ENCODE measurements around the gene VENTX. TPM values are rescaled to one million over a fixed set of nuclear protein-coding genes. Genes with fewer than 3 reads are reported as not detected.

VENTX gene
- total RNA-seq, 1 donor from 2014 or later: 0.05 TPM

DNA sequence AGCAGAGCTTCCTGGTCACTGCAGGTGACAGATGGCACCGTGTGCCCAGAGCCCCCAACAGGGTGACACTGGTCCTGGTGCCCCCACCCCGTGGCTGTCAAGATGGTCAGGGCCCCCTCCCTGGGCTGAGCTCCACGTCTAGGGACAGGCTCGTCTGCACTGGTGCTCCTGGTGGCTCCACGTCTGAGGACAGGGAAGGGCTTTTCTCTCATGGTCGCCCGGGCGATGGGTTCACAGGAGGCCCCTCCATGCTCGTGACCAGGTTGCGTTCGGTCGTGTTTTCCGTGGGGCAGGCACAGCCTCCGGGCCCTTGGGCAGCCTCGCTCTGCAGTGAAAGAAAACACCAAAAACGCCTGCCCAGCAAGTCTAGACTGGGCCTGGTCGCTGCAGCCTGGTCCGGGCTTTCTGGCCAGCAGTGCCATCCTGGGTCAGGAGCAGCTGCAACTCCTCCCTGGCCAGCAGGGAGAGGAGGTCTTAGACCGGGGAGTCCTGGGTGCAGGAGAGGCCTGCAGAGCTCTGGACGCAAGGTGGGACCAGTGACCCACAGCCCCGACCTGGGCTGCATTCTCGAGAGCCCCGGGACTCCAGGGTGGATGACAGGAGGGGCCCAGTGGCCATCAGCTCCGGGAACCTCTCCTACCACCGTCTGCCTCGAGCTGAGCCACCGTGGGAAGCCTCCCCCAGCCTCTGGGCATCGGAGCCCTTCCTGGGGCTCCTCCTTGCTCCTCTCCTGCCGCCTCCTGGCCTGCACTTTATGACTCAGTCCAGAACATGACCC, 35.5 kb upstream of the VENTX start:
- no peak for DNase-seq (ENCODE audit: low read depth)

DNA sequence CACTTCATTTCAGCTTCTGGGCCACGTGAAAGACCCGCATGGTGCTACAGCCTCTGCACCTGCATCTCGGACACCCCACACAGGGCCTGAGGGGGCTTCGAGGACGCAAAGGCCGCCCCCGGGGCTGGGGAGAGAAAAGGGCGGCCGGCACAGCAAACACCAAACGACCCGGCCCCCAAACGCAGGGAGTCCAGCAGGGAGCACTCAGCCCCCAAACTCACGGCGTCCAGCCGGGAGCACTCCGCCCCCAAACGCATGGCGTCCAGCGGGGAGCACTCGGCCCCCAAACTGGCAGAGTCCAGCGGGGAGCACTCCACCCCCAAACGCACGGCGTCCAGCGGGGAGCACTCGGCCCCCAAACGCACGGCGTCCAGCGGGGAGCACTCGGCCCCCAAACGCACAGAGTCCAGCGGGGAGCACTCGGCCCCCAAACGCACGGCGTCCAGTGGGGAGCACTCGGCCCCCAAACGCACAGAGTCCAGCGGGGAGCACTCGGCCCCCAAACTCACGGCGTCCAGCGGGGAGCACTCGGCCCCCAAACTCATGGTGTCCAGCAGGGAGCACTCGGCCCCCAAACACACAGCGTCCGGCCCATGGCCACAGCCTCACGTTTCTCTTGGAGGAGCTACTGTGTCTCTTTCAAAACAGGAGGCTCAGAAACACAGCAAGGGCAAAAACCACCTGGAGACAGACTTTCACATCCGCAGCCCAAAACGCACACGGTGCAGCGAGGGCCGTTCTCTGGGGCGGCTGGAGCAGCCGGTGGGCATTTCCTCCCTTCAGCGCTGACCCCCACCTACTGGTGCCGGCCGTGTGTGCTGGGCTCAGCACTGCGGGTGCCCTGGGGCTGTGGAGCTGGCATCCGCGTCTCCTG, 34.6 kb upstream of the VENTX start:
- no peak for DNase-seq (ENCODE audit: low read depth)

DNA sequence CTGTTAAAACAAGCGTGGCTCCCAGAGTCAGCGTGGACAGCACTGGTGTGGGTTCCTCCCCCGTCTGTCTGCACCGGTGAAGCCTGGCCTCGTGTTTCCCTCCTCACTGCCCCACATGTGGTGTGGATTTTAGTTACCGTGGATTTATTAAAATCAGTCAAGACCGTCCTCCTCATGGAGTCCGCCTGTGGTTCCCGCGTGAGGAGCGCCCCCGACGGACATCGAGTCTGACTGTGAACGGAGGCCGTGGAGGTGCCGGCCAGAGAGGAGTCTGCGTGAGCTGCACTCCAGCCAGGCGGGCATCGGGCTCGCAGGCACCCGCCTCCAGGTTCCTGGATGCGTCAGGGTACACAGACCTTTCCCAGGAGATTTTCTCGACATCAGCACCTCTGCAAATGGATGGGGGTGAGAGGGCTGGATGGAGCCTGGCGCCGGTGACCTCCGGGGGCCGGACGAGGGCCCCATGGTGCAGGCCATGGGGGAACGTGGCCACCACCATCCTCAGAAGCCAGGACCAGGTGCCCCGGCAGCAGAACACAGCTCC, 33.9 kb upstream of the VENTX start:
- no peak for DNase-seq (ENCODE audit: low read depth)

DNA sequence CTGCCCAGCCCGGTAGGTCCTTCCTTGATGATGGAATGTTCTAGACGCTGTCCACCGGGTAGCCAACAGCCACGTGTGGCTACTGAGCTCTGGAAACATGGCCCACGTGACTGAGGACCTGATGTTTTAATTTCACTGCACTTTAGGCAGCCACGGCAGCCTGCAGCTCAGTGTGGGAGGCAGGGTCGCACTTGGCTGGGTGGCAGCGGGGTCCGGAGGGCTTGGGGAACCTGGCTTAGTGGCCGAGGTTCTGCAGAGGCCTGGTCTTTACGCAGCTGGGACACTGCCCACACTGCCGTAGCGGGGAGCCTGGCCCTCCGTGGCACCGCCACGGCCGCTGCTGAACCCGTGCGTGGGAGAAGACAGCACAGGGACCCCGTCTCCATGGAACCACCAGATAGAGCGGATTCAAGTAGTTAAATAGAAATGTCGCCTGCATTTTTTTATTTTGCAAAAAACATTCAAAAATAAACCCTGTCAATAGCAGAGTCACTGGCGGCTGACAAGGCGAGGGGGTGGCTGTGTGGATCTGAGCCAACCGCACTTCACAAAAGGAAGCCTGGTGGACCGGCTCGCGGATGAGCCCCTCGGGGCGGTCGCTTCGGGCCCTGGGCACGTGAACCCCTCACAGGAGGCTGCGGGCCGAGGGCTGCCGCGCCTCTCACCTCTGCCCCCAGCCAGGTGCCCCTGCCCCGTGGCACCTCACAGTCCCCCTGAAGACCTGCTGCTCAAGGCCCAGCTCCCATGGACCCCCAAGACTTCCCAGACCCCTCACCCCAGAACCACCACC, 33.2 kb upstream of the VENTX start:
- DNase-seq (ENCODE audit: low read depth): no peak

DNA sequence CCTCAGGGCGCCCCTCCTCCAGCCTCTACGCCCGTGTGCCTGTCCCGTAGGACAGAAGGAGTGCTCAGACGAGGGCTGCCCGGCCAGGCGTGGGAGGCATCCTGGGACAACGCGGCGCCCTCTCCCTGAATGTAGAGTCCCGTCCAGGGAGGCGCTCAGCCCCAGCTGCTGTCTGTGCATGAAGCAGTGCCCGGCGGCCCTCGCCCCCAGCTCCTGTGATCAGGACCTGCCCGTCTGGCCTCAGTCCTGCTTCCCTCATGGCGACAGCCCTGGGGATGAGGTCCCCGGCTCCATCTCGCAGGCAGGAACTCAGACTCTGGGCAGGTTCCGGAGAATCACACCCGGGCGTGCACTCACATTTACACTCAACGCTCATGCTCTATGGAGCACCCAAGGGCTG, 32.5 kb upstream of the VENTX start:
- DNase-seq (ENCODE audit: low read depth): no peak

DNA sequence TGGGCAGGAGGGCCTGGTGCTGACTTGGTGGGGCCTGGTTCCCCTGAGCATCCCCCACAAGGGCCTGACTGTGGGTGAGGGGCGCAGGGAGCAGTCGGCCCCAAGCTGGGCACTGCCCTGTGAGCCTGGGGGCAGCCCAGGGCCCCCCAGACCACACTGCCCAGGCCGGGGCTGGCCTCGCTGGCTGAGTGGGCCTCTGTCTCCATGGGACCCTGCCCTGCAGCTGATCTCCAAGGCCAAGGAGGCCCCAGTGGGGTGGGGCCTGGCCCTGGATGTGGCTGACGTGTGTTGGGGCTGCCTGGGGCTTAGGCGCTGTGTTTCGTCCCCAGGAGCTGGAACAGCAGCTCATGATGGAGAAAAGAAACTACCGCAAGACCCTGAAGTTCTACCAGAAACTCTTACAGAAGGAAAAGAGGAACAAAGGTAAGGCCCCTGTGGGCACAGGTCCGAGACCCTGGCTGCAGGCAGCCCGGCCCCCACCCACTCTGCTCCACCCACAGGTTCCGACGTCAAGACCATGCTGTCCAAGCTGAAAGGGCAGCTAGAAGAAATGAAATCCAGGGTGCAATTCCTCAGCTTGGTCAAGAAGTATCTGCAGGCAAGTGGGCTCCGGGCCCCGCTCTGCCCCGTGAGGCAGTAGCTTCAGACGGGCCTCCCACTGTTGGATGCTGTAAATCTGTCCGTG, 31.2 kb upstream of the VENTX start:
- DNase-seq (ENCODE audit: low read depth): no peak

DNA sequence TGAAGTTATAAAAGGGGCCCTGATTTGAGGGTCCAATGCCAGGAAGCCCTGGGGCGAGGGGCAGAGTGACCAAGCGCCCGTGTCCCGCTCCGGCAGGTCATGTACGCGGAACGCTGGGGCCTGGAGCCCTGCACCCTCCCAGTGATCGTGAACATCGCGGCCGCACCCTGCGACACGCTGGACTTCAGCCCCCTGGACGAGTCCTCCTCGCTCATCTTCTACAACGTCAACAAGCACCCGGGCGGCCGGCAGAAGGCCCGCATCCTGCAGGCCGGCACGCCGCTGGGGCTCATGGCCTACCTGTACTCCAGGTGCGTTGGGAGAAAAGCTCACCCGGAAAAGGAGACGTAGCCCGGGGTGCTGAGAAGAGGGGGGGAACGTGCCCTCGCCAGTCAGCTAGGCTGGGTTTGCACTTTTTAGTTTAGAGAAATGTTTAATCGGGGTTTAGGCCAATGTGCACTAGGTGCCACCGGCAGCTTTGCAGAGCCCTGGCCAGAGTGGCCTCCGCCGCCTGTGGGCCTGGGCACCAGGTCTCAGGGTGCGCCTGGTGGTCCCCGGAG, 30.5 kb upstream of the VENTX start:
- DNase-seq (ENCODE audit: low read depth): no peak

DNA sequence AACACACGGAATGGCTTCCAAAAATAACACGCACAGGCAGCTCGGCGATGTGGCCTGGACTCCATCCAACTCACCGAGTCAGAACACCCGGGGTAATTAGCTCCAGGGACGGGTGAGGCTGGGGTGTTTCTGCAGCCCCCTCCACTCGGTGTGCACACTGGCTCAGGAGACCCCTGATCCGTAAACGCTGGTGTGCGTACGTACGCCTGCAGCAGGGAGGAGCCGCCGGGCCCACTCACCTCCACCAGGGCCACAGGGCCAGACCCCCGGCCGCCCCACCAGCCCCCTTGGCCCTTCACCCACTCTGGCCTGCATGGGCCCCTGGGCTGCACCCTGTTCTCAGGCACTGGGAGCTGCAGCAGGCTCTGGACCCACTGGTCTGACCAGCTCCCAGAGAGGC, 30.0 kb upstream of the VENTX start:
- DNase-seq (ENCODE audit: low read depth): no peak

DNA sequence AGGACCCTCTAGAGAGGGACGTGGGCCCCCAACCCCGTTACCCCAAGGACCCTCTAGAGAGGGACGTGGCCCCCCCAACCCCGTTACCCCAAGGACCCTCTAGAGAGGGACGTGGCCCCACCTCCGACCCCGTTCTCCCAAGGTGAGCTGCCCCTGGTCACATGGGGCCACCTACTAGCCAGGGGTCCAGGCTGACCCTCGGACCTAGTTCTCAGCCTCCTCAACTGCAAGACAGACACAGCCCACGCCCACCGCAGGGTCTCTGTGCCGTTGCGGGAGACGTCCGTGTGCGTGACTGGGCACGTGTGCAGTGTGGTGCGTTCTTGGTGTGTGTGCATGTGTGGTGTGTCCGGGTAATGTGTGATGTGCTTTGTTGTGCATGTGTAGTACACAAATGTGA, 29.2 kb upstream of the VENTX start:
- no peak for DNase-seq (ENCODE audit: low read depth)

DNA sequence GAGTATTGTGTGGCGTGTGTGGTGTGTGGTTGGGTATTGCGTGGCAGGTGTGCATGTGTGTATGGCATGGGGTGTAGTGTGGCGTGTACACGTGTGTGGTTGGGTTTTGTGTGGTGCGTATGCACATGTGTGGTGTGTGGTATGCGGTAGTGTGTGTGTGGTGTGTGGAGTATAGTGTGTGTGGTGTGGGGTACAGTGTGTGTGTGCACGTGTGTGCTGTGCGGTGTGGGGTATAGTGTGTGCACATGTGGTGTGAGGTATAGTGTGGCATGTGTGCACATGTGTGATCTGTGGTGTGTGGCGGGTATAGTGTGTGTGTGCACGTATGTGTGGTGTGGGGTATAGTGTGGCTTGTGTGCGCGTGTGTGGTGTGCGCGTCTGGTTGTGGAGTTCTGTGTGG, 28.5 kb upstream of the VENTX start:
- DNase-seq (ENCODE audit: low read depth): no peak

DNA sequence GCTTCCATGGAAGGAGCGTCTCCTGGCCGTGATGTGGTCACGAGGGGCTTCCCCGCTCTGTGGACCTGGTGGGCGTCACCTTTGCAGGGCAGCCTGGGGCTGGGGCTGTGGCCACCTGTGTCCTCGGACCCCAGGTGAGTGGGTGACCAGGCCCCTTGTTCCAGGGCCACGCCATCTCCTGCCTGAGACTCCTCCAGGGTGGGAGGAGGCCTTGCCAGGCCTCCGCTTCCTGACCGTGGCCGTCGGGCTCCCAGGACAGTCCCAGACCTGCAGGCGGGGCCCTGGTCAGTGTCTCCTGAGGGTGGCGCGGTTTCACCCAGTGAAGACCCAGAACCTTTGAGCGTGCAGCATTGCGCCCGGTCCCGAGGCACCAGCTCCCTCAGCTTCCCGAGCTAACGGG, 28.0 kb upstream of the VENTX start:
- DNase-seq (ENCODE audit: low read depth): no peak

DNA sequence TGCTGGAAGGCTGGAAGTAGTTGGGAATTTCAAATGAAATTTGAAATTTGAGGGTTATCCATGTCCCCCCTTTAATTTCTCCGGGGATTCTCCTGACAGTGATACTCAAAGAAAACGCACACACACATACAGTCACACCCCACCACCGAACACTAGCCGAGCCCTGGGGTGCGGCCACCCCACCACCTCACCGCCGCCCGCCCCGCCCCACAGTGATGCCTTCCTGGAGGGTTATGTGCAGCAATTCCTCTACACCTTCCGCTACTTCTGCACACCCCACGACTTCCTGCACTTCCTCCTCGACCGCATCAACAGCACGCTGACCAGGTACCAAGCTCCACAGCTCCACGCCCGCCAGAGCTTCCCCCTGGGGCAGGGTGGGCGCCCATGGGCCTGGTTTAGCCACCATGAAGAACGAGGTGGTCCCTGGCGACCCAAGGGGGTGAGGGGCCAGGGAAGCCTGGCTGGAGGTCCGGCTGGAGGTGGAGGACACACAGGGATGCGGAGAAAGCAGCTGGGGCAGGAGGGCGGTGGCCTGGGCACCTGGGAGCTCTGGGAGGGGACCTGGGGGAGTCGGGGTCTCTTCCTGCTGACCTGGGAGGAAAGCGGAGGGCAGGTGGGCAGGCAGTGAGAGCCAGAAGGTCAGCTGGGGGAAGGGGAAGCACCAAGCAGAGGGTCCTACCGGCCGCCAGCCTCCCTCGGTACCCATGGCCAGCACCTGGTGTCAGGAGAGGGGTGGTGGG, 27.1 kb upstream of the VENTX start:
- no peak for DNase-seq (ENCODE audit: low read depth)

DNA sequence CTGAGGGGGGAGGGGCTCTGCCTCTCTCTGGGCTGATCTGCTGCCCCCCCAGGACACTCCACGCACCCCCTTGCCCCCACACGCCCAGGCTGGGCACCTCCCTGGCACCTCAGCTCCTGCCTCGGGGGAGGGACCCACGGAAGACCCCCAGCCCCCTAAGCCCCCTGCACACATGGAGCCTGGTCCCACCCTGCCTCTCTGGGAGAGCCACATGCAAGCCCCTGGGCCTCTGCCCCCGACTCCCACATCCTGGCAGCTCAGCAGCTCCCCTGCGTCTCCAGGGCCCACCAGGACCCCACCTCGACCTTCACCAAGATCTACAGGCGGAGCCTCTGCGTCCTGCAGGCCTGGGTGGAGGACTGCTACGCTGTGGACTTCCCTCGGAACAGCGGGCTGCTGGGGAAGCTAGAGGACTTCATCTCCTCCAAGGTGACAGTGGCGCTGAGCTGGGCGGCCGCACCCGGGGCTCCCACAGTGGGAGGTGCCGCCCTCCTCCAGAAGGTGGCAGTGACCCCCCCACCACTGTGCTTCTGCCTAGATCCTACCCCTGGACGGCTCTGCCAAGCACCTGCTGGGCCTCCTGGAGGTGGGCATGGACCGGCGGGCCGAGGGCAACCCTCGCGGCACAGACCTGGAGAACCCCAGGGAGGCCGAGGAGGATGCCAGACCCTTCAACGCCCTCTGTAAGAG, 26.4 kb upstream of the VENTX start:
- DNase-seq (ENCODE audit: low read depth): no peak

DNA sequence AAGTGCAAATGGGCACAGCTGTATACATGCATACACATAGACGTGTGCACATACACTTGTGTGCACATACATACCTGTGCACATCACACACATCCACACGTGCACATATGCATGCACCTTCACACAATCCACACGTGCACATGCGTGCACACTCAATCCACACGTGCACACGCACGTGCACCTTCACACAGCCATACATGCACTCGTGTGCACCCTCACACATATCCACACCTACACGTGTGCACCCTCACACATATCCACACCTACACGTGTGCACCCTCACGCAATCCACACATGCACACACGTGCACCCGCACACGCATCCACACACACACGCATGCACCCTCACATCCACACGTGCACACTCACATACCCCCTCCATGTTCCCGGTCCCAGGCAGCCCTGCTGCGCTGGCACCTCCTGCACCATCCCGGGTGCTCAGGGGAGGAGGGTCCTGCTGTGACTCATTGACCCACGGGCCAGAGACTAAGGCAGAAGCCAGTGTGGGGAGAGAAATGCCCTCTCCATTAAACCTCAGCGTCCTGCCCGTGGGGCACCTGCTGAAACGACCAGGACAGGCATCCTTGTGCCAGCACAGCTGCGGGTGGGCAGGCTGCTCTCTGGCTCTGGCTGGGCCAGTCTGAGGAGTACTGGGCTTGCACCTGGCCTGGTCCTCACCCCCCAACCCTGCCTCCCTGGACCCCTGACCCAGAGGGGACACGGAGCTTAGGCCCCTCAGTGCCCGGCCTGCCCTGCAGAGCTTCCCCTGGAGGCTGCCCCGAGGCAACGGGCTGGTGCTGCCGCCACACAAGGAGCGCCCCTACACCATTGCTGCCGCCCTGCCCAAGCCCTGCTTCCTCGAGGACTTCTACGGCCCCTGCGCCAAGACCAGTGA, 25.4 kb upstream of the VENTX start:
- DNase-seq (ENCODE audit: low read depth): no peak

DNA sequence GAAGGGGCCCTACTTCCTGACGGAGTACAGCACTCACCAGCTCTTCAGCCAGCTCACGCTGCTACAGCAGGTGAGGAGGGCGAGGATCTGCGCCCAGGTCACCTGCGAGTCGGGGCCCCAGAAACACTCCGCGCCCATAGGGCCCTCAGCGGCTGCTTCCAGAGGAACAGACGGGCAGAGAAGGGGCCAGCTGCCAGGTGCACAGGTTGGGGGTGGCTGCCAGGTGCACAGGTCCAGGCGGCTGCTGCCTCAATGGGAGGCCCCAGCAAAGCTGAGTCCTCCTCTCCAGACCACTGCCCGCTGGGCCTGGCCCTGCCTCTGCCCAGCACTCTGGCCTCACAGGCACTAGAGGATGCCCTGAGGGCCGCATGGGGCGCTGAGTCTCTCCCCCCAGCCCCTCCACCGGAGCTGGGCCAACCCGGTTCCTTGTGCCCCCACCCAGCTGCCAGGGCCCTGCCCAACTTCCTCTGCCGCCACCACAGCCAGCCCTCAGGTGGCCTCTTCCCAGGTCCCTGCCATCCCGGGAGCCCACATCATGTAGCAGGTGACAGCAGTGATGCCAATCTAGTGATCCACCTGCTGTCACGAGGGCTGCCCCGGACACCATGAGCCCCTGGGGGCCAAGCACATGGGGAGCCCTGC, 24.7 kb upstream of the VENTX start:
- no peak for DNase-seq (ENCODE audit: low read depth)

DNA sequence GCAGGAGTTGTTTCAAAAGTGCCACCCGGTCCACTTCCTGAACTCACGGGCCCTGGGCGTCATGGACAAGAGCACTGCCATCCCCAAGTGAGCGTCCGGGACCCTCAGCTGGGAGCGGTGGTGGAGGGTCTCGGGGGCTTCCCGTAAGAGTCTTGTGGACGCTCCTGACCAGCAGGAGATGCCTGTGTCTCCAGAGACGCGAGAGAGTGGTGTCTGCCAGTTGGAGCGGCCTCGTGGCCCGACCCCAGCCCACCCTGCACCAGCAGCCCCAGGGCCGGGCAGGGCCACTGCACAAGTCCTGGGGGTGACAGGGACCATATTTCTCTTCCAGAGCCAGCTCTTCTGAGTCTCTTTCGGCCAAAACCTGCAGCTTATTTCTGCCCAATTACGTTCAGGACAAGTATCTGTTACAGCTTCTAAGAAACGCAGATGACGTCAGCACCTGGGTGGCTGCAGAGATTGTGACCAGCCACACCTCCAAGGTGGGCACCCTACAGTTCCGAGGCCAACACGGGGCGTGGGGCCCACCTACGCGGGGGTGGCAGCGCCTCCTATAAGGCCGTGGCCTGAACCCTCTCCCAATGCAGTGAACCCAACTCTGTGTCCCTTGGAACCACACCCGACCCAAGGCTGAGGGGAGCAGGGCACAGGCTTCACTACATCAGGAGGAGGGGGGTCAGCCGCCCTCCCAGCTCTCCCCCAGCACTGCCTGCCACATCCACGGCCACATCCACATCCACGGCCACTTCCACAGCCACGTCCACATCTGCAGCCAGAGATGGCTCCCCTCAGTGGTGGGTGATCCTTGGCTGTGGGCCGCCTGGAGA, 23.8 kb upstream of the VENTX start:
- DNase-seq (ENCODE audit: low read depth): no peak
